HG03095 (cell line): ENCODE results near the gene PLEKHG4B.
"Not testable (repeated sequence)": the region's sequence is repeated elsewhere in the genome, so short reads cannot be mapped to it uniquely, and the experiment has no call there.

Experiments used
- ATAC-seq: cut with Tn5 transposase; IDR thresholded peaks from one replicate; pipeline ENCODE4 v1.9.1; 2021; ENCODE audit warnings: moderate library complexity; ENCODE audit not compliant: unreplicated experiment

PLEKHG4B gene

DNA sequence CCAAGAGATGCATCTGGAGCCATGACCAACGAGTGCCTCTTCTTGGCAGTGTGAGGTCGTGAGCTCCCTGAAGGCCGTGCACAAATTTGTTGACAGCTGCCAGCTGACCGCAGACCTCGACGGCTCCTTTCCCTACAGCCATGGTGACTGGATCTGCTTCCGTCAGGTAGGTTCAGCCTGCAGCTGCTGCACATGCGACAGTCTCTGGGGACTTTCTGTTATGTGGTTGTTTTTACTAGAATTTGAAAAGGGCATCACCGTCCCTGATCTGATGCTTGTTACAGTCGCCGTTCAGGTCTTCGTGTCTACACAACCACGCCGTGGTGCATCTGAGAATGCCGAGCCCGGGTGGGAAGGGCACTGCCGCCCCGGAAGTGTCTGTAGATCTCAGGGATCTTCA lies 62.9 kb downstream of the PLEKHG4B start:
- no peak for ATAC-seq

DNA sequence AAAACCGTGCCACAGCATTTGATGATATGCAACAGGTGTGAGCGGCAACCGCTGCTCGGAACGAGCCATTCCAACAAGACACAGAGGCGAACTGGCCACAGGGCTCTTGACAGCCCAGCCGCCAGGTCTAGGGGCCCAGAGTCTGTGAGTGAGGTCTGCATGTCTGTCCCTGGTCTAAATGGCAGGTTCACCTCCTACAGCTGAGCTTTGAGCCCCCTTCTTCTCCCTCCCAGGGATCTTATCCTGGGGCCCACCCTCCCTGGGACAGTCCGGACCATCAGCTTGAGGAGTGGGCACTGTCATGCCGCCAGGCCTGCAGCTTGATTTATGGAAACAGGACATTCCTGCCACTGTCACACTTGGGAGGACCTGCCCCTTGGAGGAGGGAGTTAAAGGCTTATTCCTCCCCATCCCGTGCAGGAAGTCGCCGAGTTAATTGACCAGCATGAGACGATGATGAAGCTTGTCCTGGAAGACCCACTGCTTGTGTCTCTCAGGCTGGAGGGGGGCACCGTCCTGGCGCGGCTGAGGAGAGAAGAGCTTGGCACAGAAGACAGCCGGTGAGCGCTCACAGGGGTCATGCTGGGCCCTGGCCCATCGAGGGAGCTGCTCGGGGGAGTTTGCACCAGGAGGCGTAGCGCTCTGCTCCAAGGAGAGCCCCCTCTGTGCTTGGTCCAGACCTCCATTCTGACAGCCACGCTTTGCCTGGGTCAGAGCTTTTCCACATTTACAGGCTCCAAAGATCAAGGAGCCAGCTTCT lies 63.9 kb downstream of the PLEKHG4B start:
- ATAC-seq = no peak

DNA sequence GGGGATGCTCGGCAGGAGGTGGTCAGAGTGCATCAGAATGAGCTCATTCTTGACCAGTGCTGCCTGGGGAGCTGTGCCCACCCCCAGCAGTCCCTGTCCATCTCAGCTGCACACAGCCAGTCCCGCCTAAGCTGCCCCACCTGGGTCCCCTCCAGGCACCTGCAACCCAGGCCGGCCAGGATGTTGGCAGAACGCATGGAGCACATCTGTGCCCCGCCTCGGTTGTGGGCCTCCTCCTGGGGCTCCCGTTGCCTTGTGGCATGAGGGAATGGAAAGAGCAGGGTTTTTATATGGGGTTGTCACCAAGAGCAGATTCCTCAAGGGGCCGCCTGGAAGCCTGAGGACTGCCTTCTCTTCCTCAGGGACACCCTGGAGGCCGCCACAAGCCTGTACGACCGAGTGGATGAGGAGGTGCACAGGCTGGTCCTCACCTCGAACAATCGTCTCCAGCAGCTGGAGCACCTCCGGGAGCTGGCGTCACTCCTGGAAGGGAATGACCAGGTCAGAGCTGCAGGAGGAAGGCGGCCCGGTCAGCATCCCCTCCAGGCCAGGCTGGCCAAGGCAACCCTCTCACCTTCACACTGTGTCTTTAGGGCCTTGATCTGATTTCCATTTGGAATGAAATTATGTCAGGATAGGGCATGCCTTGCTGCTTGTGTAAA lies 64.6 kb downstream of the PLEKHG4B start:
- ATAC-seq = no peak

DNA sequence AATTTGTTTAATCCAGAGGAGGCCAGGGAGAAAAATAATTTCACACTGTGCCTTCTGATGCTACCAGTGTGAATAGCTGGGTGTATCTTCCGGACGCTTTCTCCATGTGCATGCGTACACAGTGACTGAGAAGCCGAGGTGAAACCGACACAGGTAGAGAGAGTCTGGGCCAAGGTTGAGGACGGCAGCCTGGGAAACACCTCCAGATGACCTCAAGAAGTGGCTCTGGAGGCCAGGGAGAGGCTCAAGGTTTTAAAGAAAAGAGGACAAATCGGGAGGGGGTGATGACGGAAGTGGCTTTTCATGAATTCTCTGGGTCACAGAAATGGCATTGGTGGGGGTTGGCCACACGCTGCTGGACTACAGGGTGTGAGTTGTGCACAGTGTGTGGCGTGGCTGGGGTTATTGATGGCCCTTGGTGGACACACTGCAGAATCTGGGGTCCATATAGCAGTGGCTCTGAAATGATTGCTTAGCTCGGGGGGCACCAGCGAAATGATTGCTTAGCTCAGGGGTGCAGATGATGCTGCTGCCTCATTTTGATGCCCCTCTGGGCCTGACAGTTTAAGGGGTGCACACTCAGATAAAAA lies 65.3 kb downstream of the PLEKHG4B start:
- no peak for ATAC-seq

DNA sequence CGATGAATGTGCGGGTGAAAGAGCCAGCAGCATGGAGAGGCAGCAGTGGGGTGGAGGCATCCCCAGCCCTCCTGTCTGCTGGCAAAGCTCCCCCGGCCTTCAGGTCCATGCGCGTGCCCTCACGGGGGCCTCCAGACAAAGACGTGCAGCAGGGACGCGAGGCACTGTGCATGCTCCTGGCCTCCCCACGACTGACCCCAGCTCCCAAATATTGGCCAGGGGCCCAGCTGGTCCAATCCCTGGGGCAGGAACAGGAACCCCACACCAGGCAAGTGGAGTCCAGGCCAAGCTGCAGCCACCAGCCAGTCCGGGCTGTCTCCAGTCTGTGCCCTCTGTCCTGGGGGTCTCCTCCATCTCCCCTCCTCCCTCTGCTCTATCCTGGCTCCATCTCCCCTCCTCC lies 65.8 kb downstream of the PLEKHG4B start:
- ATAC-seq = no peak

DNA sequence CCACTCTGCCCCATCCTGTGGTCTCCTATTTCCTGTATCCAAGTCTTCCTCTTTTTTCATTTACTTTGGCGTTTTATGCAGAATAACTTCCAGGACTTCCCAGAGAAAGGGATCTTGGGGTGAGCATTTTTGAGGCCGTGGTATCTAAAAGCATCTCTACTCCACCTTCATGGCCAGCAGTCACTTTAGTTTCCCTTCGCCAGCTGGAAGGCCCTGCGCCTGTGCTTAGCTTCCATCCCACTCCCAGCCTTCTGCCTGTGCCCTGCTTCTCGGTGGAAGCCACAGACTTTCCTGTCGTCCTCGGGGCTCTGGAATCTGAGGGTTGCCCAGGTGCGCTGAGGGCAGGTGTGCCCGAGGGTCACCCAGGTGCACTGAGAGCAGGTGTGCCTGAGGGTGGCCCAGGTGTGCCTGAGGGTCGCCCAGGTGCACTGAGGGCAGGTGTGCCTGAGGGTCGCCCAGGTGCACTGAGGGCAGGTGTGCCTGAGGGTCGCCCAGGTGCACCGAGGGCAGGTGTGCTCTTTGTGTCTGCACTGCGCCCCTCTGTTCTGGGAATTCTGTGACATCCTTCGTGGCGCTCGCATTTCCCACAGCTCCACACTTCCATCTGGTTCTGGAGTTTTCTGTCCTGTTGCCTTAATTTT lies 67.0 kb downstream of the PLEKHG4B start:
- no peak for ATAC-seq

DNA sequence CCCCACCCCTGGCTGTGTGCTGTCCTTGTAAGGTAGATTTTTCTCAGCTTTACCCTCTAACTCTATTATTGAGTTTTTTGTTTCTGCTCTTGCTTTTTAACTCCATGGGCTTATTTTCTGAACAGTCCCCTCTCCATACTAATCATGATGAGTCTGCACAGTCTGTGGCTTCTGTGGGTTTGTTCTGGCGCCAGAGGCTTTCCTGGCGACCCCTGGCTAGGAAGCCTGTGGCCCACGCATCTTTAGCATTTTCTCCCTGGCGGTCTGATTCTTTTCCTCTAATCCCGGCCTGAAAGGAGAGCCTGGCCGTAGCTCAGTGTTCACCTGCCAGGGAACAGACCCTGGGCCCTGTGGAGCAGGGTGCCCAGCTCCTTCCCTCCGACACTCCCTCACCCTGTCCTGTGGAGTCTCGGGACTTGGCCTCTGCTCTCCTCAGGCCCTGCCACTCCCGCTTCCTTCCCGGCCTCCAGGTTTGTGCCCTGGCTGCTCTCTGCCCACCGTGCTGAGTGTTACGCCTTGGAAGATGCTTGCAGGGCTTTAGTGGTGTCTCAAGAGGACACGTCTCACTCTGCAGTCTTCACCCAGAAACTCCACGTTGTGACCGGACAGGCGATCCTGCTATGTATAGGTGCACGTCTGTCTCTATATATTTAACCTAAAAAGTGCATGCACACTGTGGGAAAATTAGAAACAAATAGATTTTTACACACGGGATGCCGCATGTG lies 67.6 kb downstream of the PLEKHG4B start:
- no peak for ATAC-seq

DNA sequence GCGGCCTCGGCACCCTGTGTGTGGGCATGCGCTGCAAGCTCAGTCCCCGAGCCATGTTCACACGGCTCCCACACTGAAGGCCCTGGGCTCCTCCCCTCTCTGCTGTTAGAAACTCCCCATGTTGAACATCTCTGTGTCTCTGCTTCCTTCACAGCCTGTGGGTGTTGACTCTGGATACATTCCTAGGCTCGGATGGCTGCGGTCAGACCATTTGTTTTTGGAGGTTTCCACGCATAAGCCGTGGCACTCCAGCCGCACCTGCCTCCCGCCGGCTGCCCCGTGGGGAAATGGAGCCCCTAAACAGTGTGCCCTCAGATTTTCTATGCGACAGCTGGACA lies 68.2 kb downstream of the PLEKHG4B start:
- no peak for ATAC-seq

DNA sequence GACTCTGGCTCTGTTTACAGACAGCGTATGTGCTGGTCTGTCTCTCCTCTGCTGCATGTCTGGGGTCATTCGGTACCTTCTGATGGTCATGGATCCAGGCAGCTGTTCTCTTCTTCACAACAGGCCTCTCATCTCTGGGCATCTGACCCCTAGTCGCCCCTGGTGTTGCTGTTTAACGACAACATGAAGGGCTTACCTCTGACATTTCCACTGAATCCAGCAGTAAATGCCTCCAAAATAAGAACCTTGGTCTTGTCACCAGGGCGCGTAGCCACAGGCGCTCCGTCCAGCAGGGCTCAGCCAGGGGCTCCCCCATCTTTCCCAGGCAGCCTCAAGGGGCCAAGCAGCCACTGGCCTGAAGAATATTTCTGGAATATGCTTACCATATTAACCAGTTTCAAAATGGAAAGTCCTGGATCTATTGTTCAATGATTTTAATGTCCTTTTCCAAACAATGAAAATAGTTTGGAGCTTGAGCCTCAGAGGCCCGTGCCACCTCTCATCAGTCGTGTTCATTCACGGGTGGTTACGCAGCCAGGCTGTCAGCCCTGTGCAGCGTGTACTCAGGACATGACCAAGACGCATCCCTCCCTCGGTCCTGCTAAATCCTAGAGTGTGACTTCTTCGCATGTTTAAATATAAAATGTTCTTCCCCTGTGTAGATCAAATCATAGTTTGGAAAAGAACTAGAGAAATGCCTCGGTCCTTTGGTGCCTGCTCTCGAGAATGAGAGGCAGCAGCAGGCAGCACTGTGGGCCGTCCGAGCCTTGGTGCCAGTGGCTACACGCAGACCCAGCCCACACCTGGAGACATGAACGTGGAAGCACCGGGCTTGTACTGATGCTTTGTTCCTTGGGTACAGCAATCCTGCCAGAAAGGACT lies 69.2 kb downstream of the PLEKHG4B start:
- no peak for ATAC-seq

DNA sequence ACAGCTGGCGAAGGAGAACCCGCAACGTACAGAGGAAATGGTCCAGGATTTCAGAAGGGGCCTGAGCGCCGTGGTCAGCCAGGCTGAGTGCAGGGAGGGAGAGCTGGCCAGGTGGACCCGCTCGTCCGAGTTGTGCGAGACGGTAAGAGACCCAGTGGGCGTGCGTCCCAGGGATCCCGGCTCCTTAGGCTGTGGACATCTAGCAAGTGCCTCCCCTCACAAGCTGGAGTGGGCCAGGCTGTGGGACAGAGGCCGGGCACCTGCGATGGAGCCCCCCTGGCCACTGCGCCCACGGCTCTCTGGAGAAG lies 69.8 kb downstream of the PLEKHG4B start:
- no peak for ATAC-seq

DNA sequence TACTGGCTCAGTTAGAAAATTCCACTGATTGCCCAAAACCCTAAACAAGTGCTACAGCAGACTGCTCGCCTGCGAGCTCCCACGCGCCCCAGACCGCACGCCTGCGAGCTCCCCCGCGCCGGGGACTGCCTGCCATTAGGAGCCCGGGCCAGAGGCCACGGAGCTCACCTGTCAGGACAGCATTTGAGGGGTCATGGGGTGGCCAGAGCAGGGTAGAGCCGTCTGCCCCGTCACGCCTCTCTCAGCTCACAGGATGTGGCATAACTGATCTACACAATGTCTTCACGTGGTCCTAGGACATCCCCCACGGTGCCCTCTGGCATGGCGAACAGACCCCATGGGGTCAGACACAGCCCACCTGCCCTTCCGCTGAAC lies 70.2 kb downstream of the PLEKHG4B start:
- ATAC-seq = no peak

DNA sequence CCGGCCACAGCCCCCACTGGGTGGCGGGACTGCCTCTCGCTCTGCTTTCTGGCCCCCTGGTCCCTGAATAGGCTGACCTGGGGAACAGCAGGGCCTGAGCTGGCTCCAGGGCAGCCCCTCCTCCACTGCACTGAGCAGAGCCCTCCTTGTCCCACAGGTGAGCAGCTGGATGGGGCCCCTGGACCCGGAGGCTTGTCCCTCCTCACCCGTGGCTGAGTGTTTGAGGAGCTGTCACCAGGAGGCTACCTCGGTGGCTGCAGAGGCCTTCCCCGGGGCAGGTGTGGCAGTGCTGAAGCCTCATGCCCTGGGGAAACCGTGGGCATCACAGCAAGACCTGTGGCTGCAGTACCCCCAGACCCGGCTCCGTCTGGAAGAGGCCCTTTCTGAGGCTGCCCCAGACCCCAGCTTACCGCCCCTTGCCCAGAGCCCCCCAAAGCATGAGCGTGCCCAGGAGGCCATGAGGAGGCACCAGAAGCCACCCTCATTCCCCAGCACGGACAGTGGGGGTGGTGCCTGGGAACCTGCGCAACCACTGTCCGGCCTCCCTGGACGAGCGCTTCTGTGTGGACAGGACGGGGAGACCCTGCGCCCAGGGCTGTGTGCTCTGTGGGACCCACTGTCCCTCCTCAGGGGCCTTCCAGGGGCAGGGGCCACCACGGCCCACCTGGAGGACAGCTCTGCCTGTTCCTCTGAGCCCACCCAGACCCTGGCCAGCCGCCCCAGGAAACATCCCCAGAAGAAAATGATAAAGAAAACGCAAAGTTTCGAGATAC lies 70.8 kb downstream of the PLEKHG4B start:
- ATAC-seq = no peak

DNA sequence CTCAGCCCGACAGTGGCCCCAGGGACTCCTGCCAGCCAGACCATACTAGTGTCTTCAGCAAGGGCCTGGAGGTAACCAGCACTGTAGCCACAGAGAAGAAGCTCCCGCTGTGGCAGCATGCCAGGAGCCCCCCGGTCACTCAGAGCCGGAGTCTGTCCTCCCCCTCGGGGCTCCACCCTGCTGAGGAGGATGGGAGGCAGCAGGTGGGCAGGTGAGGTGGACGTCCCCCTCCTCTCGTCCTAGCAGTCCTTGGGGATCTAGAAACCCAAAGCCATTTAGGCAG lies 71.3 kb downstream of the PLEKHG4B start:
- no peak for ATAC-seq

DNA sequence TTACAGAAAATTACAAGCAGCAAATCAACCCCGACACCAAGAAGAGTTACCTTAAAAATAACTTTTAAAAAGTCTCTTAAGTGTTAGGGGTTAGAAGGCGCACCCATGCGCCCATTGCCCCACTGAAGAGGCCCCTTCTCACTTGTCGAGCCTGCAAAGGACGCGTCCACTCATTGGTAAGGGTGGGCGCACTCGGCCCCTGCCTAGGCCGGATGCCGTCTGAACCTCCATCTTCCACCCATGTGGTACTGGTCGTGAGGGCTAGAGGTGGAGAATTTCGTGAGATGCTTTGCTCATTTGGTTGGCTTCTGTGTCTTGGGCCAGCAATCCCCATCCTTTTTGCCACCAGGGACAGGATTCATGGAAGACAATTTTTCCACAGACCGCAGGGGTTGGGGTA lies 71.9 kb downstream of the PLEKHG4B start:
- no peak for ATAC-seq

DNA sequence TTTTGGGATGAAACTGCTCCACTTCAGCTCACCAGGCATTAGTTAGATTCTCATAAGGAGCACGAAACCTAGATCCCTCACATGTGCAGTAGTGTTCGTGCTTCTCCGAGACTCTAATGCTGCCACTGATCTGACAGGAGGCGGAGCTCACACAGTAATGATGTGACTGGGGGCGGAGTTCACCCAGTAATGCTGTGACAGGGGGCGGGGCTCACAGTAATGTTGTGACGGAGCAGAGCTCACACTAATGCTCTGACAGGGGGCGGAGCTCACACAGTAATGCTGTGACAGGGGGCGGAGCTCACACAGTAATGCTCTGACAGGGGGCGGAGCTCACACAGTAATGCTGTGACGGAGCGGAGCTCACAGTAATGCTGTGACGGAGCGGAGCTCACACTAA lies 72.3 kb downstream of the PLEKHG4B start:
- no peak for ATAC-seq

DNA sequence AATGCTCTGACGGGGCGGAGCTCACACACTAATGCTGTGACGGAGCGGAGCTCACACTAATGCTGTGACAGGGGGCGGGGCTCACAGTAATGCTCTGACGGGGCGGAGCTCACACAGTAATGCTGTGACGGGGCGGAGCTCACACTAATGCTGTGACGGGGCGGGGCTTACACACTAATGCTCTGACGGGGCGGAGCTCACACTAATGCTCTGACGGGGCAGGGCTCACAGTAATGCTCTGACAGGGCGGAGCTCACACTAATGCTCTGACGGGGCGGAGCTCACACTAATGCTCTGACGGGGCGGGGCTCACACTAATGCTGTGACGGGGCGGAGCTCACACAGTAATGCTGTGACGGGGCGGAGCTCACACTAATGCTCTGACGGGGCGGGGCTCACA lies 72.8 kb downstream of the PLEKHG4B start:
- not testable (repeated sequence) for ATAC-seq

DNA sequence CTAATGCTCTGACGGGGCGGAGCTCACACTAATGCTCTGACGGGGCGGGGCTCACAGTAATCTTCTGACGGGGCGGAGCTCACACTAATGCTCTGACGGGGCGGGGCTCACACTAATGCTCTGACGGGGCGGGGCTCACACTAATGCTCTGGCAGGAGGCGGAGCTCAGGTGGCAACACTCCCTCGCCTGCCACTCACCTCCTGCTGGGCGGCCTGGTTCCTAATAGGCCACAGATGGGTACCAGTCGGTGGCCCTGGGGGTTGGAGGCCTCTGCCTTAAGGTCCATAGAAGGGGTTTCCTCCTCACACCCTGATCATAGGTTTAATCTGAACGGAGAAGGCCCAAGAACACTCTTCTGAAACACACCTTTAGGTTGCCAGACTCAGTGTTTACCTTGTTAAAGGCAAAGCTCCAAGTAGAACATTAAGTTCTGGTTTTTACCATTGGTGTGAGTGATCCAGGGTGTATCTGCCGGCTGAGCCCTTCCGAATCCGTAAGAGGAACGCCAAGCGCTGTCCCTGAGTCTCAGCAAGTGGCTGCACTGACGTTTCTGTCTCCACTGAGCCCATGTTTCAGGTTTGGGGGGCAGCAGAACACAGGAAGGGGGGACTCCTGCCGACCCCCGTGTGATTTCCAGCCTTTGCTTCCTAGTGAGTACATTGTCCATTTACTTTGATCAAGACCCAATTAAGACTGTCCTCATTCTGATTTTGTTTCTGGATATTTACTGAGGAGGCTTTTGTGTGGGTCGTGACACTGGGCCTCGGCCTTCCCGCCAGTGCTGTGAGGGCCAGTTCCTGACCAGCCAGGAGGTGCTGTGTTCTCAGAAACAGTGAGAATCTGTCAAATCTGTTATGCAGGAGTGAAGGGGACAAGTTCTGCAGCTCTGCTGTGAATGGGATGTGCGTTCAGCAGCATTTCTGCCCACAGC lies 74.7 kb downstream of the PLEKHG4B start:
- ATAC-seq = no peak

DNA sequence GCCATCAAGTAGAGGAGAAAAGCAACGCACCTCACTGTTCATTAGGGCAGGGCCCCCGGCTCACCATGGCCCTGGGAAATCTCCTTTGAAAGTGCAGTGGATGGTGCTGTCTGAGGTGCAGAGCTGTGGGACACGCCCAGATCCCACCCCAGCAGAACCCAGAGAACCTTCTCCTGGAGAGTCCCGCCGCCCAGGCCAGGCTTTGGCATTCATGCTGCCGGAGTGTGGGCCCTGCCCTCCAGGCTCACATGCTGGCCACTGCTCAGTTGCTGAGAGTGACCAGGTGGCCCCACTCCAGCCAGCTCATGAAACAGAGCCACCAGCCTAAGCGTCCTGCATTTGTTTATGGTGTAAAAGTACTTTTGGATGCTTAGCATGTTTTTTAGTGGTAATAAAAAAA lies 75.5 kb downstream of the PLEKHG4B start:
- ATAC-seq = no peak
